NCI-H226 (cell line): Measurements from ENCODE around the gene EEPD1.

ENCODE experiments used
- DNase-seq: peaks from one replicate; pipeline ENCODE4 v3.0.0-alpha.2; 2015

Gene EEPD1

GRCh38 chr7:36192053-36192824 is 39.2 kb downstream of the EEPD1 start:
- DNase-seq, result no peak

GRCh38 chr7:36192877-36193276 is 39.8 kb downstream of the EEPD1 start:
- no peak for DNase-seq

- no peak for DNase-seq
Observed at GRCh38 chr7:36198854-36199266, 45.8 kb downstream of the EEPD1 start.

GRCh38 chr7:36199329-36199728 is 46.3 kb downstream of the EEPD1 start:
- DNase-seq, result no peak

GRCh38 chr7:36201122-36201723 is 48.2 kb downstream of the EEPD1 start:
- no peak for DNase-seq

- peak; percentile 75 for DNase-seq
Observed at GRCh38 chr7:36202398-36202797, 49.3 kb downstream of the EEPD1 start.

GRCh38 chr7:36203071-36203790 is 50.2 kb downstream of the EEPD1 start:
- DNase-seq, result no peak

- no peak for DNase-seq
Observed at GRCh38 chr7:36204044-36204663, 51.1 kb downstream of the EEPD1 start.

GRCh38 chr7:36204929-36205635 is 52.0 kb downstream of the EEPD1 start:
- peak; percentile 53 for DNase-seq

- DNase-seq, result no peak
Observed at GRCh38 chr7:36205803-36206202, 52.7 kb downstream of the EEPD1 start.

- DNase-seq, result peak; percentile 90
Observed at GRCh38 chr7:36207451-36208291, 54.6 kb downstream of the EEPD1 start.

GRCh38 chr7:36208426-36208825 is 55.4 kb downstream of the EEPD1 start:
- no peak for DNase-seq

- peak; percentile 48 for DNase-seq
Observed at GRCh38 chr7:36208997-36209813, 56.2 kb downstream of the EEPD1 start.

GRCh38 chr7:36209814-36210183 is 56.7 kb downstream of the EEPD1 start:
- DNase-seq, result no peak

- no peak for DNase-seq
Observed at GRCh38 chr7:36210291-36210922, 57.4 kb downstream of the EEPD1 start.

- DNase-seq, result no peak
Observed at GRCh38 chr7:36214608-36215456, 61.8 kb downstream of the EEPD1 start.

- DNase-seq, result no peak
Observed at GRCh38 chr7:36215457-36215765, 62.4 kb downstream of the EEPD1 start.

- DNase-seq, result no peak
Observed at GRCh38 chr7:36216063-36216684, 63.1 kb downstream of the EEPD1 start.
